GM12878 (cell line): ENCODE measurements around the gene TAPBPL. TPM values are rescaled to one million over a fixed set of nuclear protein-coding genes. Genes with fewer than 3 reads are reported as not detected.

Experiments
- BHLHE40 ChIP-seq, 2 experiments: fragments of 450-650 bp in 1 of 2; IDR thresholded peaks; 2 replicates each; pipeline ENCODE4 v1.6.1; 2011 to 2017; ENCODE audit warnings: low read depth in 2 of 2, borderline replicate concordance in 1 of 2, improper control_type of control experiment in 1 of 2, low read length in 1 of 2, mild to moderate bottlenecking in 1 of 2
- CHD1 ChIP-seq: IDR thresholded peaks from 2 replicates; pipeline ENCODE4 v1.6.1; 2012; ENCODE audit warnings: low read depth, low read length, improper control_type of control experiment
- HDGF ChIP-seq: fragments of 450-650 bp; IDR thresholded peaks from 2 replicates; pipeline ENCODE4 v1.6.1; 2016; ENCODE audit warnings: antibody characterized with exemption
- TBL1XR1 ChIP-seq: IDR thresholded peaks from 2 replicates; pipeline ENCODE4 v1.6.1; 2012; ENCODE audit warnings: low read depth, low read length, improper control_type of control experiment
- polyA plus RNA-seq, 11 experiments: library from polyadenylated mRNA; depleted of rRNA in 4 of 11; unstranded in 6 of 11; stranded (reverse) in 5 of 11; fragments of >200 nt; fragmentation: Nextera tagmentation in 4 of 11; fragmentation: Illumina TruSeq in 1 of 11; extraction: Ambion mirVana in 4 of 11; extraction: Trizol in 1 of 11; gene quantifications; 1 replicate in 1 of 11; 2 replicates in 10 of 11; pipeline versions ENCODE4 v1.2.1 to v1.2.3, GENCODE V29; 2011 to 2016; ENCODE audit warnings: inconsistent platforms in 2 of 11, missing spikeins in 2 of 11, low read depth in 1 of 11
- total RNA-seq, 4 experiments: library from RNA; depleted of rRNA in 3 of 4; stranded (reverse); fragments of >200 nt in 3 of 4; fragmentation: Illumina TruSeq in 1 of 4; extraction: Trizol in 1 of 4; gene quantifications; 2 replicates each; pipeline versions ENCODE4 v1.2.1 to v1.2.3, GENCODE V29; 2013 to 2021
- TF ChIP-seq, protein P1 (sequence below): fragments of 450-650 bp; IDR thresholded peaks from 2 replicates; pipeline ENCODE4 v1.6.1; 2017; ENCODE audit warnings: mild to moderate bottlenecking, moderate library complexity
- TF ChIP-seq, protein P2 (sequence below): IDR thresholded peaks from 2 replicates; pipeline ENCODE4 v1.6.1; 2011; ENCODE audit warnings: low read depth, low read length, improper control_type of control experiment, borderline replicate concordance
- TF ChIP-seq, protein P3 (sequence below): IDR thresholded peaks from 2 replicates; pipeline ENCODE4 v1.6.1; 2011; ENCODE audit warnings: borderline replicate concordance, low read depth, mild to moderate bottlenecking, moderate library complexity, mixed read lengths, low read length; ENCODE audit not compliant: insufficient read depth; ENCODE audit errors: extremely low read length

TAPBPL gene
- total and polyA plus RNA-seq, 10 of the 15 experiments (the other 5 are each of a cell fraction or from before 2014, with no cell fraction given): 12.4 to 45.0 (median 29.9) TPM

GRCh38 chr12:6460751-6461371 lies 9.0 kb downstream of the TAPBPL start (continued):
- TF ChIP-seq, protein P1, sequence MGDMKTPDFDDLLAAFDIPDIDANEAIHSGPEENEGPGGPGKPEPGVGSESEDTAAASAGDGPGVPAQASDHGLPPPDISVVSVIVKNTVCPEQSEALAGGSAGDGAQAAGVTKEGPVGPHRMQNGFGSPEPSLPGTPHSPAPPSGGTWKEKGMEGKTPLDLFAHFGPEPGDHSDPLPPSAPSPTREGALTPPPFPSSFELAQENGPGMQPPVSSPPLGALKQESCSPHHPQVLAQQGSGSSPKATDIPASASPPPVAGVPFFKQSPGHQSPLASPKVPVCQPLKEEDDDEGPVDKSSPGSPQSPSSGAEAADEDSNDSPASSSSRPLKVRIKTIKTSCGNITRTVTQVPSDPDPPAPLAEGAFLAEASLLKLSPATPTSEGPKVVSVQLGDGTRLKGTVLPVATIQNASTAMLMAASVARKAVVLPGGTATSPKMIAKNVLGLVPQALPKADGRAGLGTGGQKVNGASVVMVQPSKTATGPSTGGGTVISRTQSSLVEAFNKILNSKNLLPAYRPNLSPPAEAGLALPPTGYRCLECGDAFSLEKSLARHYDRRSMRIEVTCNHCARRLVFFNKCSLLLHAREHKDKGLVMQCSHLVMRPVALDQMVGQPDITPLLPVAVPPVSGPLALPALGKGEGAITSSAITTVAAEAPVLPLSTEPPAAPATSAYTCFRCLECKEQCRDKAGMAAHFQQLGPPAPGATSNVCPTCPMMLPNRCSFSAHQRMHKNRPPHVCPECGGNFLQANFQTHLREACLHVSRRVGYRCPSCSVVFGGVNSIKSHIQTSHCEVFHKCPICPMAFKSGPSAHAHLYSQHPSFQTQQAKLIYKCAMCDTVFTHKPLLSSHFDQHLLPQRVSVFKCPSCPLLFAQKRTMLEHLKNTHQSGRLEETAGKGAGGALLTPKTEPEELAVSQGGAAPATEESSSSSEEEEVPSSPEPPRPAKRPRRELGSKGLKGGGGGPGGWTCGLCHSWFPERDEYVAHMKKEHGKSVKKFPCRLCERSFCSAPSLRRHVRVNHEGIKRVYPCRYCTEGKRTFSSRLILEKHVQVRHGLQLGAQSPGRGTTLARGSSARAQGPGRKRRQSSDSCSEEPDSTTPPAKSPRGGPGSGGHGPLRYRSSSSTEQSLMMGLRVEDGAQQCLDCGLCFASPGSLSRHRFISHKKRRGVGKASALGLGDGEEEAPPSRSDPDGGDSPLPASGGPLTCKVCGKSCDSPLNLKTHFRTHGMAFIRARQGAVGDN: peak; percentile 49; the same call in 1 of the 2 replicates
- TF ChIP-seq, protein P2, sequence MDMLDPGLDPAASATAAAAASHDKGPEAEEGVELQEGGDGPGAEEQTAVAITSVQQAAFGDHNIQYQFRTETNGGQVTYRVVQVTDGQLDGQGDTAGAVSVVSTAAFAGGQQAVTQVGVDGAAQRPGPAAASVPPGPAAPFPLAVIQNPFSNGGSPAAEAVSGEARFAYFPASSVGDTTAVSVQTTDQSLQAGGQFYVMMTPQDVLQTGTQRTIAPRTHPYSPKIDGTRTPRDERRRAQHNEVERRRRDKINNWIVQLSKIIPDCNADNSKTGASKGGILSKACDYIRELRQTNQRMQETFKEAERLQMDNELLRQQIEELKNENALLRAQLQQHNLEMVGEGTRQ: no peak; the same call in 1 of the 2 replicates
- no peak for TF ChIP-seq HDGF
- TF ChIP-seq CHD1: no peak
- TF ChIP-seq TBL1XR1: no peak
- TF ChIP-seq BHLHE40 (IDR thresholded peaks at IDR 0.05; ENCODE audit: borderline replicate concordance in 1 of 2, low read depth in 2 of 2, low read length in 1 of 2): peak; percentile 73 to 80
- TF ChIP-seq, protein P3, sequence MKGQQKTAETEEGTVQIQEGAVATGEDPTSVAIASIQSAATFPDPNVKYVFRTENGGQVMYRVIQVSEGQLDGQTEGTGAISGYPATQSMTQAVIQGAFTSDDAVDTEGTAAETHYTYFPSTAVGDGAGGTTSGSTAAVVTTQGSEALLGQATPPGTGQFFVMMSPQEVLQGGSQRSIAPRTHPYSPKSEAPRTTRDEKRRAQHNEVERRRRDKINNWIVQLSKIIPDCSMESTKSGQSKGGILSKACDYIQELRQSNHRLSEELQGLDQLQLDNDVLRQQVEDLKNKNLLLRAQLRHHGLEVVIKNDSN: peak; percentile 31
- TF ChIP-seq, all 136 proteins: peak for 8
